ENCODE measurements around the gene GDI1. TPM values are rescaled to one million over a fixed set of nuclear protein-coding genes. Genes with fewer than 3 reads are reported as not detected.

Gene GDI1
- total RNA-seq, 1 donor from 2014 or later: 143 TPM

- H3K4me1 Mint-ChIP-seq (ENCODE audit: low read depth, unreplicated experiment): peaks cover 2% of the 10 kb centered on the region
- peak; percentile 82 for DNase-seq (ENCODE audit: low read depth)
- peak within 1 kb of the TSS; percentile 84 for H3K4me3 Mint-ChIP-seq (ENCODE audit: unreplicated experiment)
- H3K4me1 ChIP-seq (ENCODE audit: insufficient read depth, low read length): peaks cover 17% of the 10 kb centered on the region
- H3K9me3 Mint-ChIP-seq (ENCODE audit: unreplicated experiment): no peaks in the 10 kb centered on the region
- no peaks in the 10 kb centered on the region for H3K27me3 Mint-ChIP-seq (ENCODE audit: low read depth, unreplicated experiment)
- H3K9me3 ChIP-seq (ENCODE audit: insufficient read depth, low read depth, low read length): no peaks in the 10 kb centered on the region
- TF ChIP-seq CTCF (IDR thresholded peaks at IDR 0.05; ENCODE audit: insufficient read depth, low read depth, low read length): no peak
- no peak for TF ChIP-seq EZH2 (IDR thresholded peaks at IDR 0.05; ENCODE audit: insufficient read depth, low read length)
- no peaks in the 10 kb centered on the region for H3K36me3 Mint-ChIP-seq (ENCODE audit: low read depth, unreplicated experiment)
- peak within 1 kb of the TSS; percentile 93 for H3K27ac Mint-ChIP-seq (ENCODE audit: unreplicated experiment)
- H2AFZ ChIP-seq (ENCODE audit: low read depth, low read length): peak within 1 kb of the TSS; percentile 66
- peak within 1 kb of the TSS; percentile 84 for H3K27ac ChIP-seq (ENCODE audit: low read depth, low read length)
- H3K27me3 ChIP-seq (ENCODE audit: insufficient read depth, low read length): no peaks in the 10 kb centered on the region
- peak within 1 kb of the TSS; percentile 88 for H3K9ac ChIP-seq (ENCODE audit: low read length)
- H3K4me3 ChIP-seq (ENCODE audit: insufficient read depth, low read depth, low read length): peak within 1 kb of the TSS; percentile 69
- H4K20me1 ChIP-seq (ENCODE audit: insufficient read depth, low read length): no peaks in the 10 kb centered on the region
- peak; percentile 55 for FAIRE-seq
- H3K4me2 ChIP-seq (ENCODE audit: low read length): peak within 1 kb of the TSS; percentile 97
- peaks cover 15% of the 10 kb centered on the region for H3K79me2 ChIP-seq (ENCODE audit: insufficient read depth, low read length)
- no peaks in the 10 kb centered on the region for H3K36me3 ChIP-seq (ENCODE audit: insufficient read depth, low read length)
Observed at GRCh38 chrX:154409222-154409871, 27.6 kb upstream of the GDI1 start, which contains the start of gene DNASE1L1. Gene DNASE1L1, minus strand, starts transcription at chrX:154409254. Its CDS starts 3,686 bp downstream, at chrX:154405568.

- peak overlapping the region; percentile 72 for H3K4me3 Mint-ChIP-seq (ENCODE audit: unreplicated experiment)
- Histone ChIP-seq H2AFZ (ENCODE audit: low read depth, low read length) (peak overlapping the region; percentile 71), H3K4me1 (ENCODE audit: insufficient read depth, low read length) (peaks cover 17% of the 10 kb centered on the region), H3K4me2 (ENCODE audit: low read length) (peak overlapping the region; percentile 84), H3K36me3 (ENCODE audit: insufficient read depth, low read length) (no peaks in the 10 kb centered on the region), H3K27ac (ENCODE audit: low read depth, low read length) (peak overlapping the region; percentile 53), H3K27me3 (ENCODE audit: insufficient read depth, low read length) (no peaks in the 10 kb centered on the region), H3K79me2 (ENCODE audit: insufficient read depth, low read length) (peaks cover 15% of the 10 kb centered on the region), H4K20me1 (ENCODE audit: insufficient read depth, low read length) (no peaks in the 10 kb centered on the region), H3K9me3 (ENCODE audit: insufficient read depth, low read depth, low read length) (no peaks in the 10 kb centered on the region), H3K4me3 (ENCODE audit: insufficient read depth, low read depth, low read length) (peak overlapping the region; percentile 60), H3K9ac (ENCODE audit: low read length) (peak overlapping the region; percentile 77)
- H3K9me3 Mint-ChIP-seq (ENCODE audit: unreplicated experiment): no peaks in the 10 kb centered on the region
- peak; percentile 43 for FAIRE-seq
- no peaks in the 10 kb centered on the region for H3K36me3 Mint-ChIP-seq (ENCODE audit: low read depth, unreplicated experiment)
- peak; percentile 23 for DNase-seq (ENCODE audit: low read depth)
- H3K27me3 Mint-ChIP-seq (ENCODE audit: low read depth, unreplicated experiment): no peaks in the 10 kb centered on the region
- TF ChIP-seq CTCF (IDR thresholded peaks at IDR 0.05; ENCODE audit: insufficient read depth, low read depth, low read length) (no peak), EZH2 (IDR thresholded peaks at IDR 0.05; ENCODE audit: insufficient read depth, low read length) (no peak)
- peaks cover 2% of the 10 kb centered on the region for H3K4me1 Mint-ChIP-seq (ENCODE audit: low read depth, unreplicated experiment)
- H3K27ac Mint-ChIP-seq (ENCODE audit: unreplicated experiment): no peak overlapping the region
Observed at GRCh38 chrX:154411981-154412340, 25.0 kb upstream of the GDI1 start.

- peaks cover 15% of the 10 kb centered on the region for H3K79me2 ChIP-seq (ENCODE audit: insufficient read depth, low read length)
- Mint-ChIP-seq H3K36me3 (ENCODE audit: low read depth, unreplicated experiment) (no peaks in the 10 kb centered on the region), H3K27ac (ENCODE audit: unreplicated experiment) (no peak overlapping the region), H3K27me3 (ENCODE audit: low read depth, unreplicated experiment) (no peaks in the 10 kb centered on the region), H3K4me1 (ENCODE audit: low read depth, unreplicated experiment) (peaks cover 2% of the 10 kb centered on the region), H3K4me3 (ENCODE audit: unreplicated experiment) (peak overlapping the region; percentile 72), H3K9me3 (ENCODE audit: unreplicated experiment) (no peaks in the 10 kb centered on the region)
- peak overlapping the region; percentile 84 for H3K4me2 ChIP-seq (ENCODE audit: low read length)
- H3K27me3 ChIP-seq (ENCODE audit: insufficient read depth, low read length): no peaks in the 10 kb centered on the region
- H3K9me3 ChIP-seq (ENCODE audit: insufficient read depth, low read depth, low read length): no peaks in the 10 kb centered on the region
- no peak overlapping the region for H3K27ac ChIP-seq (ENCODE audit: low read depth, low read length)
- no peak overlapping the region for H2AFZ ChIP-seq (ENCODE audit: low read depth, low read length)
- peak overlapping the region; percentile 60 for H3K4me3 ChIP-seq (ENCODE audit: insufficient read depth, low read depth, low read length)
- no peak for DNase-seq (ENCODE audit: low read depth)
- H4K20me1 ChIP-seq (ENCODE audit: insufficient read depth, low read length): no peaks in the 10 kb centered on the region
- peak overlapping the region; percentile 77 for H3K9ac ChIP-seq (ENCODE audit: low read length)
- H3K36me3 ChIP-seq (ENCODE audit: insufficient read depth, low read length): no peaks in the 10 kb centered on the region
- TF ChIP-seq EZH2 (IDR thresholded peaks at IDR 0.05; ENCODE audit: insufficient read depth, low read length) (no peak), CTCF (IDR thresholded peaks at IDR 0.05; ENCODE audit: insufficient read depth, low read depth, low read length) (no peak)
- H3K4me1 ChIP-seq (ENCODE audit: insufficient read depth, low read length): peaks cover 17% of the 10 kb centered on the region
- no peak for FAIRE-seq
Observed at GRCh38 chrX:154412468-154412867, 24.5 kb upstream of the GDI1 start.

Data from astrocyte (in vitro differentiated cells and primary cell).